NOMO-1 treated with DMSO at 0.1 percent for 48 hours (cell line): ENCODE data around the gene ST6GALNAC6.

ENCODE experiments used
- DNase-seq: peaks from one replicate; lab custom pipeline; 2025; ENCODE audit not compliant: unreplicated experiment; lab: John Stamatoyannopoulos, UW

Gene ST6GALNAC6

GRCh38 chr9:127916720-127917581 is 17.5 kb upstream of the ST6GALNAC6 start, which contains the start of gene ST6GALNAC4:
TSS of gene ST6GALNAC4 (minus strand) at chr9:127917041. CDS start at chr9:127916419, 622 bp downstream.
- DNase-seq = peak; percentile 85

DNA sequence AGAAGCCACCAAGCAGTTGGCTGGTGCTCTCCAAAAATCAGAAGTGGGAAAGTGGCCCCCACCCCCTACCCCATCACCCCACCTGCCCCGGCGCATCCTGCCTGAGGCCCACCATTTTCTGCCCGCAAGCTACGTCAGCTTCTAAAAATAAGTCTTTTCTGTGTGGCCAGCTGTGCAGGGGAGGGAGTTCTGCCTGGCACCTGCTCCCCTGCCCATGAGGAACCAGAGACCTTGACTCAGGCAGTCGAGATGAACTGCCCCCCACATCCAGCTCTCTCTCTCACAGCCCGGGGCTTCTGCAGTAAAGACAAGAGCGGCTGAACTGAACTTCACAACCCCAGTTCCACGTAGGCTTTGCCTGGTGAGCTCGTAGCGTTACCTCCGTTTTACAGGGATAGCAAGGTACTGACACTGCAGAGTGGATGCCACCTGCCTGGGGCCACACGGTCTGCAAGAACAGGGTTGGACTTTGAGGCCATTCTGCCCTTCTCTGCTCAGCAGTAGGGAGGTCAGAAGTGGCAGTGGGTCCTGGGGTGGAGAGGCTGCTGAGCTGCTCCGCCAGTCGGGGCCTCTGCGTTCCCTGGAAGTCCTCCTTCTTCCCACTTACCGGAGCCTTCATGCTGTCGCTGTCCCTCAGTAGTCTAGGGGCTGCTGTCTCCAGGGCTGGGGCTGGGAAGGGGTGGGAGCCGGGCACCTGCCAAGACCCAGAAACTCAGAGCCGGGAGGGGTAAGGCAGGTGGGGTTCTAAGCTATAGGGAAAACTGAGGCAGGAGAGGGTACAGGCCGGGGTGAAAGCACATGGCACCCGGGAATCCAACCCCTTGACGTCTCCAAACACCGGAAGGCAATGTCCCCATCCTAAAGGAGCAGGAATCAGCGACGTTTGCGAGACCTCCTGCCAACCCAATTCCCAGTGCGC is 16.7 kb upstream of the ST6GALNAC6 start:
- no peak for DNase-seq

DNA sequence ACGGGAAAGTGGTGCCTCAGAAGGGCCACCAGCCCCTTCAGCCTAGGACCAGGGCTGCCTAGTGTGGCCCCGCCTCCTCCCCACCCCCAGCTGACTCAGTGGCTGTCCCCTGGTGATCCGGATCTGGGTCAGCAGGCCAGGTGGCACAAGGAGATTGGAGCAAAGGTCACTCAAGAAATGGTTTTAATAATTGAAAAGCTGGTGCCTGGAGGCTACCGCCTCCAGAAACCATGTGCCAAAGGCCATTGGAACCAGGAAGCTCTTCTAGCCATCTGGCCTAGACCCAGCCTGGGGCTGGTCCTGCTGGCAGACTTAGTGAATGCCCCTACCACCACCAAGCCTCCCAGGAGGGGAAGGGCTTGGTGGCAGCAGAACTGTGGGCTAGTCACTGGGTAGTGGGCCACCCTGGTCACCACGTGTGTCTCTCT is 15.9 kb upstream of the ST6GALNAC6 start:
- DNase-seq = no peak

DNA sequence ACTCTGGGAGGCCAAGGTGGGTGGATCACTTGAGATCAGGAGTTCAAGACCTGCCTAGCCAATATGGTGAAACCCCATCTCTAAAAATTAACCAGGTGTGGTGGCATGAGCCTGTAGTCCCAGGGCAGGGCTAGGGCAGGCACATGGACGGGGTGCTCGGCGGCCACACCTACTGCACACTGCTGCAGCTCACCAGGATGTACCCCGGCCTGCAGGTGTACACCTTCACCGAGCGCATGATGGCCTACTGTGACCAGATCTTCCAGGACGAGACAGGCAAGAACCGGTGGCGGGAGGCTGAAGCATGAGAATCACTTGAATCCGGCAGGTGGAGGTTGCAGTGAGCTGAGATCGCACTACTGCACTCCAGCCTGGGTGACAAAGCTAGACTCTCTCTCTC is 14.3 kb upstream of the ST6GALNAC6 start:
- no peak for DNase-seq

DNA sequence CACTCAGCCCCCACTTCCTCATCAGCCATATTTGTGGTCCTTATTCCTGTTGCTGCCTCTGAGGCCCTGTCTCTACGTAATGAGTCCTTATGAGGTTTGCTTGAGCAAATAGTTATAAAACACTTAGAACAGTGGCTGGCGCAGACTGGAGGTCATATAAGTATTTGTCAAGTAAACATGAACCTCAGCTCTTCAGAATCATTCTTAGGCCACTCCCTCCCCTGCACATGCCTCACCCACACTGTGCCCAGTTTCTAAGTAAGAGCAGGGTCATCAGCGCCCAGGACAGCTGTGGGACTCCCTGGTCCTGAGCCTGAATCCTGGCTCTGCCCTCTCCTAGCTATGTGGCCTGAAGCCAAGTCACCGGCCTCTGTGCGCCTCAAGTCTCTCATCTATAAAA is 13.5 kb upstream of the ST6GALNAC6 start:
- no peak for DNase-seq

DNA sequence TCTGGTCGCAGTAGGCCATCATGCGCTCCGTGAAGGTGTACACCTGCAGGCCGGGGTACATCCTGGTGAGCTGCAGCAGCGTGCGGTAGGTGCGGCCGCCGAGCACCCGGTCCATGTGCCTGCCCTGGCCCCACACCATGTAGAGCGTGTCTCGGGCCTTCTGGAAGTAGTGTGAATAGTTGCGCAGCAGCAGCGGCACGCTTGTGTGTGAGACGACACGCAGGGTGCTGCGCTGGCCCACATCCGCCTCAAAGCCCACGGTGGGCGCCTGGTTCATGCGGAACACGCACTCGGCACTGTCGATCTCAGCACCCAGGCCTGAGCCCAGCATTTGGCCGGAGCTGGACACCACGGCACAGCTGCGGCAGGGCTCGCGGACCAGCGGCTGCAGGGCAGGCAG is 12.9 kb upstream of the ST6GALNAC6 start:
- no peak for DNase-seq

DNA sequence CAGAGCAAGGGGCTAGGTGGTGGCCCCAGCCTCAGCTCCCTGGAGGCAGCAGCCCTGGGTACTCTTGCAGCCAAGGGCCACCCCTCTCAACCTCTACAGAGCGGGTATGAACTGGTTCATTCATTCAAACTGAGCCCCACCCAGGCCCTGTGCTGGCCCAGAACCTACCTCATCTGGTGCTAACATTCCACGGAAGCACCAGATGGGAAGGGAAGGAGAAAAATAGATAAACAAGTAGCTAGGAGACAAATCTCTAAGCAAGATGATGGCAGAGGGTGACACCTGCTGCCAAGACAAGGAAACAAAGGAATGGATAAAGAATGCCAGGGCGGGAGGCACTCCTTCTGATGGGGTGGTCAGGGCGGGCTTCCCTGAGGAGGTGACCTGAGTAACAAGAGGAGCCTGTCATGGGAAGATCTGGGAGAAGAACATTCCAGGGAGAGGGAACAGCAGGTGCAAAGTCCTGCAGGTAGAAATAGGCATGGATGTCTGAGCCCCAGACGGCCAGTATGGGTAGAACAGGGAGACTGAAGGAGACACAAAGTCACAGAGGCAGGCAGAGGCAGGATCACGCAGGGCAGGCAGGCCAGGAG is 11.3 kb upstream of the ST6GALNAC6 start:
- no peak for DNase-seq

DNA sequence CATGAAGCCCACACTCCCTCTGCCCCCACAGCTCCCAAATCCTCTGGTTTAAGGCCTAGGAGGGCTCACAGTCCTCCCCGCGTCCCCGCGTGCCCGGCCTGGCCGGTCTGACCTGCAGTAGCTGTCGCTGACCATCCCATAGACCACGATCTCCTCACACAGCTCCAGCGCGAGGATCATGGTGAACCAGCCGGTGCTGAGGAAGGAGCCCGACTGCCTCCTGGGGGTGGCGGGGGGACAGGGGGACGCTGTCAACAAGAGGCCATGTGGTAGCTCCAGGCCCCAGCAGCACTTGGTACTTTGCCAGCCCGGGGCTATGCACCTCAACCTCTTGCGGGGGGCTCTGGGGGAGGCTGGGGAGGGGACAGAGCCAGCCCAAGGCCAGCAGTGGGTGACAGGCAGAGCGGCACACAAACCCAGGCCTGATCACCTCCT is 10.5 kb upstream of the ST6GALNAC6 start:
- DNase-seq = no peak

DNA sequence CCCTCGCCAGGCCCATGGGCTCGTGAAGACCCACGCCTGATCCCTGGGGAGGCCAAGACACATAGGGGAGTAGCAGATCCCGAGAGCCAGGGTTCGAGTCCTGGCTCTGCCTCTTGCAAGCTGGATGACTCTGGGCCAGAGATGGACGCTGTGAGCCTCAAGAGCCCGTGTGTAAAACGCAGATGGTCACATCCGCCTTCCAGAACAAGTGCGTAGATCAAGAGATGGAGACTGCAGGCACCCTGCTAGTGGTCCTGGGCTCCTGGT is 9.2 kb upstream of the ST6GALNAC6 start:
- no peak for DNase-seq

GRCh38 chr9:127907867-127908659 is 8.7 kb upstream of the ST6GALNAC6 start:
- no peak for DNase-seq

- DNase-seq = no peak
Measured at GRCh38 chr9:127905788-127906191, 6.4 kb upstream of the ST6GALNAC6 start.

GRCh38 chr9:127905004-127905728 is 5.8 kb upstream of the ST6GALNAC6 start:
- no peak for DNase-seq

- DNase-seq = no peak
Measured at GRCh38 chr9:127904561-127905003, 5.2 kb upstream of the ST6GALNAC6 start.

DNA sequence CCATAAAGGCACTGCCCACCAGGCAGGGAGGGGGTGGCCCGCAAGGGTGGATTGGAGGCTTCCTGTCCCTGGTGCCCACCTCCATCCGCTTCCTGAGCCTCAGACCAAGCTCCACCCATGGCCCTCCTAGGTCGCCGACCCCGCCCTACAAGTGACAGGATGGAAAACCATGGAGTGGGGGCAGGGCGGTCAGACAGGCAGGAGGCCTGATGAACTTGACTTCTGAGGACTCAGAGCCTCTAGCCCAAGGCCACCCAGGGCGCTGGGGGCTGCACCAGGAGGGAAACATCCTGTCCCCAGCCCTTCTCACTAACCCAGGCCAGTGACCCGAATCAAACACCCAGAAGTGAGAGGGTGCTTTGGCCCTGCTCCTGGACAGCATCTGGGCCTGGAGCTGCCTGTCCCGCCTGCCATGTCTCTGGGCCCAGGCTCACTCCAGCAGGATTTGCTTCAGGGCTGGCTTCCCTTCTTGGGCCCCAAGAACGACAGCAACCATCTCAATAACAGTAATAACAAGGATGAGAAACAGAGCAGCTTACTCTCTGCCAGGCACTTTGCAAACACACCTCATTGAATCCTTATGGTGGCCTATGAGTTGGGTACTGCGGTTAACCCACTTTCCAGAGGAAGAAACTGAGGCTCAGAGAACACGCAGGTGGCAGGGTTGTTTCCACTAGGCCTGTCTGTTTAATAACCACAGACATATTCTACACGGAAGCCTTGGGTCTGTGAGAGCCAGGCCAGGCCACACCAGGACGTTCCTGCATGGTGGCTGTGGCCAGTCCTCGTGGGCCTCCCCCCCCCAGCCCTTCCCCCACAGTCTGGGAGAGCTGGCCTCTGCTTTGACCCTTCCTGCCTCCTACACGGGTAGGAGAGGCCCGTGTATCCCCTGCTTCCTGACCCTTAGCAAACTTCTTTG is 4.4 kb upstream of the ST6GALNAC6 start:
- peak; percentile 64 for DNase-seq

GRCh38 chr9:127898433-127899127 is 823 bp downstream of the ST6GALNAC6 start:
- no peak for DNase-seq

DNA sequence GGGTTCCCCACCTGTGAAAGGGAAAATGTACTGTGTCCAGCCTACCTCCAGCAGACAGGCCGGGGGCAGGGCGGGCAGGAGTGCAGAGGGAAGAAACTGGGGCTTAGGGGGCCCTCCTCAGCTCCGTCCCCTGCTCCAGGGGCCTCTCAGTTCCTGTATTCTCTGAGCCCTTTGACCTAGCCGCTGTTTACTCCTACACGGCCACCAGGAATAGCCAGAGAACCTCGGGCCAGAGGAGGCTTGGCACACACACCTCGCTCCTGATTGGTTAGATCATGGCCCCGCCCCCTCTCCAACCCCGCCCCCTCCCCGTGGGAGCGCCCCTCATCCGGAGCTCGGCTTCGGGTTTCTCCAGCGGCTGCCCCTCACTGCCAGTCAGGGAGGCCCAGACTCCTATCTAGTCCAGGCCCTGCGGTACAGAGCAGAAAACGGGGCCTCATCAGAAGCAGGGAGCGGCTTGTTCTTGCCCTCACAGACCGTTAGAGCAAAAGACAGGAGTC is 2.2 kb downstream of the ST6GALNAC6 start:
- peak; percentile 74 for DNase-seq

DNA sequence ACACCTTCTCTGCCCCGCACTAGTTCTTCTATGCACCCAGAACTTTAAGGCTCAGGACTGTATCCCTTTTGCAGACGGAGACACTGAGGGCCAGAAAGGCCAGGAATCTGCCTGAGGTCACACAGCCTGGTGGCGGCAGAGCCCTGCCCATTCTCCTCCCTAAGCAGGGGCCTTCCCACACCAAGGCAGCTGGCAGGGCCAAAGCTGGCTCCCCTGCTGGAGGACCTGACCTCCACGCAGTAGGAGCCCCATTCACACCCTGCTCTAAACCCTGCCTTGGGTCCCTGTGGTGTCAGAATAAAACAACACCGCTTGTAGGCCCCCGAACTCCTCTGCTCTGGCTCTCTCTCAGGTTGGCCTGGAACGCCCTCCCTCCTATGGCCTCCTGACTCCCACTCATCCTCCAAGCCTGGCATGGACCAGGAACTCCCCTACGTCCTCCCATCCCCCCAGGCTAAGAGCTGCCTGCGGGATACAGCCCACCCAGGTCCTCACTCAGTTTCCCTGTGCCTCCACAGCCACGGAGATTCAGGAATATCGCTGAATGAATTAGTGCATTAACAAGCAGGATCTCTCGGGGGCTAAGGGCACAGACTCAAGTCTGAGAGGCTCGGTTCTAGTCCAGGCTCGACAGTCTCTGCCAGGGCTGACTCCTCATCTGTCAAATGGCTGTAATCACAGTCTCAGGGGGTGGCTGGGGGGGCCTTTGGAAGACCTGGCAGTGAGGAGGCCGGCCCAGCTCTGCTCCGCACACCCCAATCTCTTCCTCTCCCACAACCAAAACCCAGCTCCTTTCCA is 2.8 kb downstream of the ST6GALNAC6 start:
- DNase-seq = no peak
